T-helper 9 cell (primary cell): ENCODE data around the gene FBXW9.
"Not testable (repeated sequence)": the region's sequence is repeated elsewhere in the genome, so short reads cannot be mapped to it uniquely, and the experiment has no call there.

Experiments used
- DNase-seq: peaks from one replicate; pipeline ENCODE4 v3.0.0-alpha.2; 2020

FBXW9 gene

DNA sequence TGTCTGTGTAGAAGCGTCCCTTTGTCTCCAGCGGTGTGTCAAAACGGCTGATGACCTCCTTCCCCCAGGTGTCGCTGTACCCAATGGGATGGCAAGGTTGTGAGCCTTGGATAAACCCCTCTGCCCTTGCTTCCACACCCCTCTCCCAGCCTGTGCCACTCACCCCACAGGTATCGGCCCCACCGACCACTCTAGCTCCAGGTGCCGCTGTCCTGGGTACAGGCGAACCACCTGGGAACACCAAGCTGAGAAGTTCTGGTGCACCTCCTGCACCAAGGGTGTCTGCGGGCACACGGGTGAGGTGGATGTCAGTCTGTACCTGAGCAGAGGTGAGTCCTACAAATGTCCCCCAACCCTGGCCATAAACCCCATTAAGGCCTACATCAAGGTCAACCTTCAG is 46.5 kb downstream of the FBXW9 start:
- no peak for DNase-seq

DNA sequence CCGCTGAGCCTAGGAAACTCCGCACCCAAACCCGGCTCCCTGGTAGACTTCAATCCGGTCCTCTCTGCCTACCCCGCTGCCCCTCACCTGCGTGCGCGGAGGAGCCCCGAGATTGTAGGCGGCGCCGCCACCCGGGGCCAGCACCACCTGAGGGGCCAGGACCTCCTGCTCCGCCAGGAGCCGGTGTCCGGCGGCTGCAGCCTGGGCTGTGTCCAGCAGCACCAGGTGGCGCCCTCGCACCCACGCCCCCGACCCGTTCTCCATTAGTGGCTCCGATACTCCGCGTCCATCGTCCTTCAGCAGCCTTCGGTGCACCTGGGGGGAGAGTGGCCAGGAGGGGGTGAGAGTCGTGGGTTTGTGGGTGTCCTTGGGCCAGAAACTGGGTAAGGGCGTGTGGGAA is 48.3 kb downstream of the FBXW9 start:
- no peak for DNase-seq

DNA sequence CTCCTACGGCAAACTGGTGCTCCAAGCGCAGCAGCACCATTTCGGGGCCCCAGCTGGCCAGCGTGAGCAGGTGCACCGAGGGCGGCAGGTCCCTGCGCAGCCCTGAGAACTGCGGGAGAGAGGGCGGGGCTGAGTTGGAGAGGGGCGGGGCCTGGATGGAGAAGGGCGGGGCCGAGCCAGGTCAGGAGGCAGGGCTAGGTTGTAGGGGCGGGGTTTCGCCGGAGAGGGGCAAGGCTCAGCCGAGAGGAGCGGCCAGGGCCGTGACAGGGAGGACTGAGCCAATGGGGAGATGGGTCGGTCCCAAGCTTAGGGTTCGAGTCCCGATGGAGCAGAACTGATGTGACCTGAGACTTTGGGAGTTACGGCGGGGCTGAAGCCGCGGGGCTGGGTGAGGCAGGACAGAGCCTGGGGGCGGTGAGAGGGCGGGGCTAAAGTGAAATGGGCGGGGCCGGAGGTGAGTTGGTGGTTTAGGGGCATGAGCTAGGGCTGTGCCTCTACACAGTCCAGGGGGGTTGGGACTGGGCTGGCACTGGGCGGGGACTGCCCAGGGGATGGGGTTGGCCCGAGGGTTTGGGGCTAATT is 48.9 kb downstream of the FBXW9 start:
- no peak for DNase-seq

DNA sequence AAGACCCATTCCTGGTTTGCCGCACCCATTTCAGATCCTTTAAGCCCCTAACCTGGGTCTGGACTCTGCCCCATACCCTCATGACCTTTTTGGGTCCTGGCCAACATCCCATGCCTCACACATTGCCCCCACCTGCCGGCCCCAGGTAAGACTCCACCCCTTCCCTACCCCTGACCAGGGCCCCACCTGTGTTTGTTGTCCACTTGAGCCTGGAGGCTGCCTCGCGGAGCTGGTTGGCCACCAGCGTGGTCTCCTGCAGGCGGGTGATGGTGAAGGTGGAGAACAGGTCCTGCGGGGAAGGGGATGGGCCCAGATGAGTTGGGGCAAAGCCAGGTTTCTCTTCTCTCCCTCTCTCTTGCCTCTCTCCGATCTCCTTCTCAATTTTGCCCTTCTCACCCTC is 49.4 kb downstream of the FBXW9 start:
- DNase-seq: no peak

DNA sequence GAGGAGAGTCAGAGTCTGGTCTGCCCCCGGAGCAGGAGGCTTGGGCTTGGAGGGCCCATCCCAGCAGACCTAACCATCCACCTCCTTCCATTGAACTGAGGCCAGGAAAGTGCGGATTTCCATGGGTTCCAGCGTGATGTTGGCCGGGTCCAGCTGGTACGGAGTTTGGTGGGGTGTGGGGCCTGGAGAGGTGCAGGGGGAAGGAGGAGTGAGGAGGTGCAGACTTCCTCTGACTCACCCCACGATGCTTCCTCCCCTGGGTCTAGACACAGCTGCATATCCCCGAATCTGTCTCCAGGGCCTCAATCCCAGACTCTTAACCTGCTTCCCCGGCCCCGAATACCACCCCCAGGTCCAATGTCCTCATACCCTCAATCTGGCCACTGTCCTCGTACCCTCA is 49.9 kb downstream of the FBXW9 start:
- no peak for DNase-seq

DNA sequence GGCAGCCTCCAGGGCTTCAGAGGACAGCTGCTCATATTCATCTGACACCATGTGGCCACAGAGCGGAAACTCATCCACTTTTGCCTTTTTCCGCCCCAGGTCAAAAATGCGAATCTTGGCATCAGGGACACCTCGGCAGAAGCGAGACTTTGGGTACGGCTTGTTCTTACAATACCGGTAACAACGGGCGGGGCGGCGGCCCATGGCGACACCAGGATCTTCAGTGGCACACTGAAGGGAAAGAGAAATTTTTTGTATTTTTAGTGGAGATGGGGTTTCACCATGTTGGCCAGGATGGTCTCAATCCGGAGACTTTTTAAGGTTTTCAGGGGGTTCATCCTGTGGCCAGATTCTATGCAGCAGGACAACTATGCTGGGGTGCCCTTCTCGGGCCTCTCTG is 52.7 kb downstream of the FBXW9 start:
- DNase-seq: not testable (repeated sequence)

DNA sequence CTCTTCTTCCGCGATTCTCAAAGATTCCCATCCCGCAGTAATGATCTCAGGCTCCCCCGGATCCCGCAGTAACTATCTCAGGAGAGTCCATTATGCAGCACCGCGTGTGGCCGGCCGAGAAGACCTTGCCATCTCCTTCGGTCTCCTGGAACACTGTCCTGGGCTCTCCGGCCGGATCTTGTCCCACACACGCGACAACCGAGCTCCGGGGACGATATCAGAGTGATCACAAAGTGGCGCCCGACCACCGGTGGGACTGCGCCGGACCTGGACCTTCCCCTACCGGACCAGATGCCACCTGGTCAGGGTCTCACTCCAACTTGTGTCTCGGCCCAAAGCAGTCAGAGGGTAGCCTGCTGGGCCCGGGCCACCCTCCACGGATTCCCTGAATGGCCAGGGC is 53.9 kb downstream of the FBXW9 start:
- no peak for DNase-seq

DNA sequence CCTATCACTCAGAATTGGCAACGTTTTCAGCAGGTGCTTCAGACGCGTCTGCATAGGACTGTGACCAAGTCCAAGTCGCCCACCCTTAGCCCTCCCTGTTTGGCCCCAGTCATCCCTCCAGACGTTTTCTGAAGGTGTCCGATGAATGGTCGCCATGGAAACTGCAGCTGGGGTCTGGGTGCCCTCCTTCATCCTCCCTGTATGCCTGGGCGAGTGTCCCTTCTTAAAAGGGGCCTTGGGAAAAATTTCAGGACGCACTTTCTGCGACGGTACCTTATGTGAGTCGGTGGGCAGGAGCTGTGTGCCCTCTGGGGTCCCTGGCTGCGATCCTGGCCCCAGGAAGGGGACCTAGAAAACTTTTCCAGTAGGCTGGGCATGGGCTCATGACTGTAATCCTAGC is 55.0 kb downstream of the FBXW9 start:
- no peak for DNase-seq

DNA sequence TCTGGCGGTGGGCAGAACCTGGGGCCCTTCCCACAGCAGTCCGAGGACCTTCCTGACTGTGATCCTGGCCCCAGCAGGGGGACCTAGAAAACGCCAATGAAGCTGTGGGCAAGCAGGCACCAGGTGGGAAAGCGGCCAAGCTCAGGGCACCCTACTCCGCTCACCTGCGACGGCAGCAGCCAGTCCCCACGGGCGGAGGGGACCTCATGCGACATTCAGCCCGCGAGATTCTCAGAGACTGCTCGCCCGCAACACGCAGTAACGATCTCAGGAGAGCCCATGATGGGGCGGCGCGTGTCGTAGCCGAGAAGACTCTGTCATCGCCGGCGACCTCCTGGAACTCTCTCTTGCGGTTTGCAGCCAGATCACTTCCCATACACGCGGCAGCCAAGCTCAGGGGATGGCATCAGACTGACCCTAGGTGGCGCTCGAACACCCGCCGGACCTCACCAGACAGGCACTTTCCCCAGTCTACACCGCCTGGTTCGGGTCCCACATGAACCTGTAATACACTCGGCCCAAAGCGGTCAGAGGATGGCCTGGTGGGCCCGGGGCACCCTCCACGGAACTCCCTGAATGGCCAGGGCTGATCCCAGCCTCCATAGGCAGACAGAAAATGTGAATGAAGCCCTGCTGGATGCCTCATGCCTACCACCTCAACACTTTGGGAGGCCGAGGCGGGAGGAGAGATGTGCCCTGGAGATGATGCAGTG is 56.4 kb downstream of the FBXW9 start:
- peak; percentile 75 for DNase-seq
